K562 (cell line): ENCODE measurements around the gene ARHGAP4. TPM values are rescaled to one million over a fixed set of nuclear protein-coding genes. Genes with fewer than 3 reads are reported as not detected.

Experiments used
- ATAC-seq: fragments of 200-7000 bp; cut with Tn5 transposase; 3 replicates; pipeline ENCODE4 v1.9.1; 2020; ENCODE audit warnings: moderate library complexity
- BruUV-seq: library from RNA; stranded (reverse); fragments of 400-500 nt; replicated peaks from 2 replicates; lab custom pipeline; 2021; lab: Mats Ljungman, UMichigan
- CTCF ChIA-PET: fragments of 300-600 bp; formaldehyde crosslinking; extraction: SDS; loops from one replicate; lab custom pipeline; 2021; ENCODE audit warnings: low intra/inter-chr PET ratio; lab: Yijun Ruan, JAX
- POLR2A ChIA-PET: fragments of 300-600, 350-650 bp; sonication (Branson Sonifier 250); formaldehyde crosslinking; extraction: SDS; loops from one replicate; lab custom pipeline; 2021; ENCODE audit warnings: antibody characterized with exemption, inconsistent platforms; lab: Yijun Ruan, JAX
- DNase-seq, 4 experiments: peaks; one replicate each; pipeline versions ENCODE4 v3.0.0 to v3.0.0-alpha.2; 2011 to 2018; ENCODE audit warnings: low spot score in 3 of 4, mixed read lengths in 3 of 4; ENCODE audit errors: extremely low read depth in 1 of 4
- FAIRE-seq: peaks from 2 replicates; lab custom pipeline; 2011; peaks lifted over from hg19 to GRCh38; lab: Jason Lieb, UNC
- H2AFZ ChIP-seq: 2 replicates; pipeline ENCODE4 v1.6.0; 2011; ENCODE audit warnings: low read depth, low read length, control low read depth, inconsistent platforms
- H3K27ac ChIP-seq: fragments of 200-600 bp; 3 replicates; pipeline ENCODE4 v1.8.0; 2011; ENCODE audit warnings: low read depth, mild to moderate bottlenecking, control low read depth, inconsistent platforms, low read length, moderate library complexity, mixed read lengths; ENCODE audit errors: extremely low read depth
- H3K27me3 ChIP-seq, 2 experiments: fragments of 300-600 bp in 1 of 2; 2 replicates in 1 of 2; 3 replicates in 1 of 2; pipeline versions ENCODE4 v1.6.0 to v1.8.0; 2011; ENCODE audit warnings: inconsistent platforms in 2 of 2, low read length in 2 of 2, mild to moderate bottlenecking in 1 of 2, mixed read lengths in 1 of 2, moderate library complexity in 1 of 2; ENCODE audit not compliant: control insufficient read depth in 2 of 2, insufficient read depth in 2 of 2
- H3K36me3 ChIP-seq: fragments of 300-600 bp; 3 replicates; pipeline ENCODE4 v1.8.0; 2011; ENCODE audit warnings: mild to moderate bottlenecking, low read length, inconsistent platforms; ENCODE audit not compliant: control insufficient read depth, insufficient read depth
- H3K4me1 ChIP-seq, 2 experiments: fragments of 200-600 bp in 1 of 2; replicated peaks in 1 of 2; 2 replicates in 1 of 2; 3 replicates in 1 of 2; pipeline versions ENCODE4 v1.5.1 to v1.8.0; 2011; ENCODE audit warnings: inconsistent platforms in 2 of 2, low read length in 2 of 2, mild to moderate bottlenecking in 1 of 2, mixed read lengths in 1 of 2, moderate library complexity in 1 of 2; ENCODE audit not compliant: control insufficient read depth in 2 of 2, insufficient read depth in 2 of 2
- H3K4me2 ChIP-seq: 2 replicates; pipeline ENCODE4 v1.6.1; 2011; ENCODE audit warnings: low read length, control low read depth, inconsistent platforms, mixed read lengths; ENCODE audit not compliant: insufficient read depth
- H3K4me3 ChIP-seq: fragments of 200-600 bp; sonication (generic), shearing (Covaris generic); 2 replicates; pipeline ENCODE4 v1.5.1; 2016; ENCODE audit warnings: control low read depth, inconsistent platforms
- H3K79me2 ChIP-seq: fragments of 200-600 bp; 3 replicates; pipeline ENCODE4 v1.8.0; 2011; ENCODE audit warnings: low read length, inconsistent platforms; ENCODE audit not compliant: control insufficient read depth, insufficient read depth
- H3K9ac ChIP-seq, 2 experiments: 2 replicates each; pipeline versions ENCODE4 v1.6.0 to v1.6.1; 2011; ENCODE audit warnings: low read depth in 2 of 2, low read length in 2 of 2, control low read depth in 1 of 2, inconsistent platforms in 1 of 2, mild to moderate bottlenecking in 1 of 2, mixed read lengths in 1 of 2; ENCODE audit not compliant: insufficient read depth in 1 of 2
- H3K9me1 ChIP-seq: one replicate; pipeline ENCODE4 v1.6.0; 2011; ENCODE audit warnings: inconsistent platforms, mild to moderate bottlenecking, low read length, moderate library complexity; ENCODE audit not compliant: control insufficient read depth, insufficient read depth
- H3K9me3 ChIP-seq: replicated peaks from 2 replicates; pipeline ENCODE4 v1.5.1; 2011; ENCODE audit warnings: low read depth, low read length, inconsistent platforms; ENCODE audit not compliant: control insufficient read depth, insufficient read depth
- H4K20me1 ChIP-seq: replicated peaks from 2 replicates; pipeline ENCODE4 v1.6.1; 2011; ENCODE audit warnings: low read length, inconsistent platforms, mixed read lengths; ENCODE audit not compliant: control insufficient read depth, insufficient read depth
- CBFA2T3 ChIP-seq: fragments of 450-650 bp; IDR thresholded peaks from 2 replicates; pipeline ENCODE4 v1.6.1; 2017
- ELF1 ChIP-seq: fragments of 200-800 bp; sonication (Bioruptor generic); IDR thresholded peaks from 2 replicates; pipeline ENCODE4 v1.6.1; 2016; ENCODE audit warnings: missing genetic modification characterization, missing compliant biosample characterization
- FOSL1 ChIP-seq: fragments of 200-800 bp; sonication (Bioruptor generic); conservative IDR thresholded peaks from 2 replicates; pipeline ENCODE4 v1.6.1; 2016; ENCODE audit warnings: missing genetic modification characterization, missing compliant biosample characterization
- GATA2 ChIP-seq: sonication (generic); formaldehyde crosslinking; IDR thresholded peaks from 2 replicates; pipeline ENCODE4 v1.4.0; 2020; ENCODE audit warnings: mild to moderate bottlenecking, missing genetic modification reagents
- HMG20A ChIP-seq: fragments of 450-650 bp; formaldehyde crosslinking; conservative IDR thresholded peaks from 2 replicates; pipeline ENCODE4 v1.4.0; 2020; ENCODE audit warnings: mild to moderate bottlenecking, mixed read lengths
- JUNB ChIP-seq: fragments of 450-650 bp; formaldehyde crosslinking; conservative IDR thresholded peaks from 2 replicates; pipeline ENCODE4 v1.4.0; 2020; ENCODE audit warnings: mild to moderate bottlenecking
- MXI1 ChIP-seq: IDR thresholded peaks from 2 replicates; pipeline ENCODE4 v1.6.1; 2011; ENCODE audit warnings: low read depth, mild to moderate bottlenecking, improper control_type of control experiment, low read length
- MYC ChIP-seq, 2 experiments: fragments of 250-450 bp in 1 of 2; sonication (Bioruptor Pico) in 1 of 2; IDR thresholded peaks; 2 replicates each; pipeline versions ENCODE4 v1.5.1 to v1.6.1; 2012 to 2021; ENCODE audit warnings: low read depth in 2 of 2, borderline replicate concordance in 1 of 2, improper control_type of control experiment in 1 of 2, low read length in 1 of 2, mild to moderate bottlenecking in 1 of 2, moderate library complexity in 1 of 2
- NCOA6 ChIP-seq: fragments of 450-650 bp; IDR thresholded peaks from 2 replicates; pipeline ENCODE4 v1.6.1; 2017; ENCODE audit warnings: mild to moderate bottlenecking
- NFIX ChIP-seq: fragments of 250-450 bp; sonication (Bioruptor Pico); IDR thresholded peaks from 2 replicates; pipeline ENCODE4 v1.4.0; 2020; ENCODE audit warnings: low read depth, mild to moderate bottlenecking, moderate library complexity
- NFYB ChIP-seq: IDR thresholded peaks from 2 replicates; pipeline ENCODE4 v1.6.1; 2011; ENCODE audit warnings: mild to moderate bottlenecking, moderate library complexity; ENCODE audit not compliant: insufficient read length; ENCODE audit errors: extremely low read depth
- PHB ChIP-seq: fragments of 250-450 bp; sonication (Bioruptor Pico); IDR thresholded peaks from 2 replicates; pipeline ENCODE4 v1.5.0; 2021
- PPARD ChIP-seq: fragments of 250-450 bp; sonication (Bioruptor Pico); IDR thresholded peaks from 2 replicates; pipeline ENCODE4 v1.8.0; 2022; ENCODE audit warnings: inconsistent platforms, mild to moderate bottlenecking, moderate library complexity
- PRMT5 ChIP-seq: sonication (generic); formaldehyde crosslinking; IDR thresholded peaks from 2 replicates; pipeline ENCODE4 v1.5.0; 2020; ENCODE audit warnings: missing genetic modification reagents
- PRPF4 ChIP-seq: fragments of 200-400 bp; formaldehyde crosslinking; IDR thresholded peaks from one replicate; pipeline ENCODE4 v1.6.1; 2017; ENCODE audit warnings: low read length, low read depth, mild to moderate bottlenecking; ENCODE audit not compliant: insufficient read depth, poor library complexity, severe bottlenecking
- SMAD4 ChIP-seq: fragments of 250-450 bp; sonication (Bioruptor Pico); conservative IDR thresholded peaks from 2 replicates; pipeline ENCODE4 v1.8.0; 2021; ENCODE audit warnings: inconsistent platforms, mild to moderate bottlenecking, moderate library complexity
- SMARCE1 ChIP-seq: fragments of 450-650 bp; IDR thresholded peaks from 2 replicates; pipeline ENCODE4 v1.7.1; 2016; ENCODE audit warnings: mild to moderate bottlenecking
- SRSF1 ChIP-seq: fragments of 200-400 bp; formaldehyde crosslinking; IDR thresholded peaks from 2 replicates; pipeline ENCODE4 v1.6.1; 2017; ENCODE audit warnings: mild to moderate bottlenecking, low read depth, low read length, moderate library complexity
- TAF1 ChIP-seq: IDR thresholded peaks from 2 replicates; pipeline ENCODE4 v1.6.1; 2011; ENCODE audit warnings: mild to moderate bottlenecking, low read length, moderate library complexity; ENCODE audit not compliant: insufficient read depth, control insufficient read depth, severe bottlenecking; ENCODE audit errors: extremely low read depth
- TAF7 ChIP-seq: fragments of 450-650 bp; IDR thresholded peaks from 2 replicates; pipeline ENCODE4 v1.6.1; 2016; ENCODE audit warnings: missing genetic modification characterization, missing compliant biosample characterization
- TFE3 ChIP-seq: fragments of 450-650 bp; formaldehyde crosslinking; IDR thresholded peaks from 2 replicates; pipeline ENCODE4 v1.4.0; 2020; ENCODE audit warnings: mild to moderate bottlenecking, mixed read lengths
- ZBTB7A ChIP-seq: IDR thresholded peaks from 2 replicates; pipeline ENCODE4 v1.6.1; 2011; ENCODE audit warnings: low read depth, mild to moderate bottlenecking, low read length, moderate library complexity, borderline replicate concordance; ENCODE audit not compliant: control insufficient read depth
- ZNF165 ChIP-seq: fragments of 250-450 bp; sonication (Bioruptor Pico); IDR thresholded peaks from 2 replicates; pipeline ENCODE4 v1.4.0; 2020; ENCODE audit warnings: borderline replicate concordance
- ZNF507 ChIP-seq: conservative IDR thresholded peaks from 2 replicates; pipeline ENCODE4 v1.6.1; 2017; ENCODE audit warnings: missing genetic modification characterization, missing compliant biosample characterization
- ZNF551 ChIP-seq: fragments of 250-450 bp; sonication (Bioruptor Pico); IDR thresholded peaks from 2 replicates; pipeline ENCODE4 v1.5.0; 2021; ENCODE audit warnings: mild to moderate bottlenecking, moderate library complexity
- WGBS: fragments of 100-300 bp; shearing (Covaris generic); methylation state at CpG from one replicate; pipeline ENCODE4 v1.1.6; 2016; ENCODE audit warnings: low coverage, mixed read lengths; ENCODE audit not compliant: insufficient coverage; ENCODE audit errors: missing lambda C conversion rate; 5-methylcytosine and 5-hydroxymethylcytosine counted together
- in situ Hi-C: fragments of 300-500 bp; cut with MboI; formaldehyde crosslinking; loops from 4 replicates; pipeline ENCODE4 v1.15.0; 2018; ENCODE audit warnings: inconsistent platforms, mixed read lengths
- intact Hi-C: fragments of 100-400 bp; cut with micrococcal nuclease; formaldehyde crosslinking; loops from 2 replicates; pipeline ENCODE4 v1.14.2; 2022
- polyA plus RNA-seq, 8 experiments: library from polyadenylated mRNA; depleted of rRNA in 4 of 8; stranded (reverse) in 5 of 8; unstranded in 3 of 8; fragments of >200 nt; fragmentation: Nextera tagmentation in 2 of 8; fragmentation: Illumina TruSeq in 1 of 8; extraction: Ambion mirVana in 2 of 8; extraction: Trizol in 1 of 8; gene quantifications; 2 replicates each; pipeline versions ENCODE4 v1.2.1 to v1.2.3, GENCODE V29; 2011 to 2014; ENCODE audit warnings: inconsistent platforms in 1 of 8, missing spikeins in 1 of 8
- total RNA-seq, 7 experiments: library from RNA; depleted of rRNA in 6 of 7; stranded (reverse); fragments of >200 nt in 6 of 7; fragmentation: Illumina TruSeq in 2 of 7; extraction: Trizol in 2 of 7; gene quantifications; 2 replicates each; pipeline versions ENCODE4 v1.2.1 to v1.2.3, GENCODE V29; 2011 to 2021; ENCODE audit warnings: low replicate concordance in 1 of 7

The ARHGAP4 gene
- total and polyA plus RNA-seq, 9 of the 15 experiments (the other 6 are each of a cell fraction or from before 2014, with no cell fraction given), result 0.30 to 81.8 (median 13.5) TPM

- H2AFZ ChIP-seq, result no peak overlapping the region
- peaks cover 10 to 47% of the 10 kb centered on the region in 2 experiments for H3K4me1 ChIP-seq
- peaks cover 6% of the 10 kb centered on the region; the same call in 1 of the 2 replicates for H4K20me1 ChIP-seq
- peak overlapping the region in 1 of 2 experiments; percentile 31; a peak in 2 of 4 replicates for H3K9ac ChIP-seq
- no peaks in the 10 kb centered on the region for H3K36me3 ChIP-seq
- 5% methylated on average over 8 of the region's 8 CpGs for WGBS
- no peak overlapping the region for H3K27ac ChIP-seq
- no peak overlapping the region for H3K4me2 ChIP-seq
- H3K79me2 ChIP-seq, result no peaks in the 10 kb centered on the region
- no peaks in the 10 kb centered on the region for H3K9me3 ChIP-seq
- intact Hi-C loops (no loop called here), in situ Hi-C loops (no loop called here)
- H3K9me1 ChIP-seq, result no peaks in the 10 kb centered on the region
- peak; percentile 57 for FAIRE-seq
- no TSS peak for BruUV-seq
- peaks cover 0 to 23% of the 10 kb centered on the region in 2 experiments; a peak in 2 of 5 replicates for H3K27me3 ChIP-seq
- peak; percentile 35; the same call in 2 of the 3 replicates for ATAC-seq
- no peak overlapping the region for H3K4me3 ChIP-seq
- POLR2A ChIA-PET, result interaction anchor here (0.7 kb wide), 2 partner anchors 203 to 214 kb away, joined by 3 to 4 read pairs; partner anchors contain the start of gene PNCK
- CTCF ChIA-PET, result no interaction called here
- DNase-seq, result no peak
- TF ChIP-seq CBFA2T3 (no peak), NCOA6 (no peak), NFIX (CRISPR knock-in tag) (no peak), PRMT5 (CRISPR knock-in tag) (no peak), FOSL1 (tag) (no peak), SMARCE1 (0 out of 2 replicates have a peak, but pooled peaks have one; percentile 11), PPARD (CRISPR knock-in tag) (no peak), PRPF4 (no peak), ZNF165 (no peak), TFE3 (CRISPR knock-in tag) (peak; percentile 27; the same call in 1 of the 2 replicates), TAF7 (tag) (no peak), HMG20A (CRISPR knock-in tag) (no peak), MYC (IDR thresholded peaks at IDR 0.05; ENCODE audit: low read depth, low read length) (peak; percentile 58), MYC (CRISPR knock-in tag; IDR thresholded peaks at IDR 0.05; ENCODE audit: borderline replicate concordance, low read depth) (no peak), ZBTB7A (no peak), SRSF1 (no peak), MXI1 (no peak), PHB (no peak), SMAD4 (no peak), NFYB (no peak), ZNF507 (tag) (no peak), ELF1 (tag) (no peak), JUNB (CRISPR knock-in tag) (no peak), TAF1 (no peak), GATA2 (CRISPR knock-in tag) (peak; percentile 67), ZNF551 (CRISPR knock-in tag) (no peak)
These were observed 38.7 kb downstream of the ARHGAP4 start for GRCh38 chrX:153887385-153887784.
